Endodermal cell (in vitro differentiated cells): ENCODE measurements around the gene TRERF1. TPM values are rescaled to one million over a fixed set of nuclear protein-coding genes. Genes with fewer than 3 reads are reported as not detected.
"Not testable (repeated sequence)": the region's sequence is repeated elsewhere in the genome, so short reads cannot be mapped to it uniquely, and the experiment has no call there.

Source experiments
- DNase-seq: peaks from one replicate; pipeline ENCODE4 v3.0.0-alpha.2; 2017
- H3K27ac ChIP-seq: 2 replicates; pipeline ENCODE4 v1.5.1; 2013; ENCODE audit warnings: mild to moderate bottlenecking, low read depth, low read length, moderate library complexity
- H3K27me3 ChIP-seq: 2 replicates; pipeline ENCODE4 v1.6.1; 2013; ENCODE audit warnings: mild to moderate bottlenecking, low read length, moderate library complexity; ENCODE audit not compliant: insufficient read depth, control insufficient read depth, poor library complexity, severe bottlenecking
- H3K36me3 ChIP-seq: 2 replicates; pipeline ENCODE4 v1.7.0; 2013; ENCODE audit warnings: mild to moderate bottlenecking, low read length, moderate library complexity; ENCODE audit not compliant: control insufficient read depth, insufficient read depth
- H3K4me1 ChIP-seq: one replicate; pipeline ENCODE4 v1.7.0; 2013; ENCODE audit warnings: low read length; ENCODE audit not compliant: control insufficient read depth, insufficient read depth
- H3K4me3 ChIP-seq: 2 replicates; pipeline ENCODE4 v1.5.1; 2013; ENCODE audit warnings: mild to moderate bottlenecking, low read length, moderate library complexity
- H3K9ac ChIP-seq: 2 replicates; pipeline ENCODE4 v1.6.1; 2013; ENCODE audit warnings: mild to moderate bottlenecking, low read length, moderate library complexity; ENCODE audit not compliant: poor library complexity, severe bottlenecking; ENCODE audit errors: extremely low read depth
- H3K9me3 ChIP-seq: 2 replicates; pipeline ENCODE4 v1.6.1; 2013; ENCODE audit warnings: mild to moderate bottlenecking, low read length, moderate library complexity; ENCODE audit not compliant: control insufficient read depth
- H3K27ac Mint-ChIP-seq: 2 replicates; pipeline ENCODE4 v1.8.0; 2020; ENCODE audit warnings: mixed read lengths
- H3K27me3 Mint-ChIP-seq: 2 replicates; pipeline ENCODE4 v1.8.0; 2021; ENCODE audit warnings: mild to moderate bottlenecking, mixed read lengths; ENCODE audit not compliant: insufficient read depth
- H3K36me3 Mint-ChIP-seq: 2 replicates; pipeline ENCODE4 v1.8.0; 2020; ENCODE audit warnings: low read depth, mixed read lengths
- H3K4me1 Mint-ChIP-seq: 2 replicates; pipeline ENCODE4 v1.8.0; 2020; ENCODE audit warnings: mixed read lengths
- H3K4me3 Mint-ChIP-seq: 2 replicates; pipeline ENCODE4 v1.8.0; 2020; ENCODE audit warnings: mild to moderate bottlenecking, moderate library complexity, mixed read lengths
- H3K9me3 Mint-ChIP-seq: 2 replicates; pipeline ENCODE4 v1.8.0; 2020; ENCODE audit warnings: mild to moderate bottlenecking, mixed read lengths
- CTCF ChIP-seq: fragments of 200-600 bp; sonication (generic); conservative IDR thresholded peaks from 2 replicates; pipeline ENCODE4 v1.5.0; 2021; ENCODE audit warnings: antibody characterized with exemption, mild to moderate bottlenecking
- WGBS, 2 experiments: methylation state at CpG; one replicate each; pipeline versions ENCODE4 v1.1.5 to v1.1.7; 2013; ENCODE audit warnings: missing lambda C conversion rate in 2 of 2, mixed read lengths in 1 of 2; ENCODE audit not compliant: insufficient coverage in 1 of 2, insufficient read length in 1 of 2; 5-methylcytosine and 5-hydroxymethylcytosine counted together
- total RNA-seq, 2 donors: library from RNA; stranded (reverse); fragmentation: NEBNext Ultra II Directional in 1 of 2; extraction: Animal tissue kit (Norgen Biotek cat#: 25700) in 1 of 2; gene quantifications; 2 replicates in 1 of 2; 3 replicates in 1 of 2; pipeline ENCODE4 v1.2.1, GENCODE V29; 2021

Gene TRERF1
- total RNA-seq, 2 donors from 2014 or later = 4.7 to 5.3 TPM

GRCh38 chr6:42212442-42212841, 239.3 kb downstream of the TRERF1 start:
- Mint-ChIP-seq H3K4me3 (no peak overlapping the region), H3K27me3 (no peaks in the 10 kb centered on the region), H3K4me1 (peaks cover 6% of the 10 kb centered on the region), H3K36me3 (peaks cover 43% of the 10 kb centered on the region), H3K27ac (no peak overlapping the region), H3K9me3 (no peaks in the 10 kb centered on the region)
- no peak overlapping the region for H3K9ac ChIP-seq
- WGBS, 2 experiments = 97 to 100% methylated on average over 1 to 3 of the region's 3 CpGs
- no peak overlapping the region for H3K27ac ChIP-seq
- no peak for TF ChIP-seq CTCF
- H3K36me3 ChIP-seq = peaks cover 57% of the 10 kb centered on the region
- no peaks in the 10 kb centered on the region for H3K4me1 ChIP-seq
- H3K4me3 ChIP-seq = no peak overlapping the region
- H3K27me3 ChIP-seq = no peaks in the 10 kb centered on the region
- DNase-seq = no peak
- H3K9me3 ChIP-seq = no peaks in the 10 kb centered on the region

GRCh38 chr6:42211726-42212125, 240.0 kb downstream of the TRERF1 start:
- Mint-ChIP-seq H3K4me3 (no peak overlapping the region), H3K27ac (no peak overlapping the region), H3K9me3 (no peaks in the 10 kb centered on the region), H3K36me3 (peaks cover 45% of the 10 kb centered on the region), H3K27me3 (no peaks in the 10 kb centered on the region), H3K4me1 (peaks cover 5% of the 10 kb centered on the region)
- Histone ChIP-seq H3K9ac (no peak overlapping the region), H3K4me1 (no peaks in the 10 kb centered on the region), H3K27me3 (no peaks in the 10 kb centered on the region), H3K9me3 (no peaks in the 10 kb centered on the region), H3K36me3 (peaks cover 58% of the 10 kb centered on the region), H3K27ac (no peak overlapping the region), H3K4me3 (no peak overlapping the region)
- 97 to 100% methylated on average over 3 to 6 of the region's 6 CpGs for WGBS, 2 experiments
- no peak for DNase-seq
- no peak for TF ChIP-seq CTCF

- no peaks in the 10 kb centered on the region for H3K27me3 ChIP-seq
- Mint-ChIP-seq H3K4me3 (no peak overlapping the region), H3K36me3 (peaks cover 53% of the 10 kb centered on the region), H3K27me3 (no peaks in the 10 kb centered on the region), H3K9me3 (no peaks in the 10 kb centered on the region), H3K27ac (no peak overlapping the region), H3K4me1 (peaks cover 2% of the 10 kb centered on the region)
- no peak overlapping the region for H3K27ac ChIP-seq
- H3K36me3 ChIP-seq = peaks cover 68% of the 10 kb centered on the region
- H3K4me3 ChIP-seq = no peak overlapping the region
- no peak for DNase-seq
- H3K9ac ChIP-seq = no peak overlapping the region
- no peaks in the 10 kb centered on the region for H3K9me3 ChIP-seq
- TF ChIP-seq CTCF = no peak
- WGBS, 2 experiments = no CpG with 5 or more reads among the region's 1 CpG
- H3K4me1 ChIP-seq = no peaks in the 10 kb centered on the region
Observed at GRCh38 chr6:42210551-42210950, 241.2 kb downstream of the TRERF1 start.

- not testable (repeated sequence) for H3K27ac ChIP-seq, H3K4me1 ChIP-seq, H3K4me1 Mint-ChIP-seq, H3K4me3 Mint-ChIP-seq, H3K27ac Mint-ChIP-seq, H3K27me3 ChIP-seq, H3K27me3 Mint-ChIP-seq, H3K9me3 Mint-ChIP-seq, H3K4me3 ChIP-seq, H3K9ac ChIP-seq, H3K9me3 ChIP-seq, DNase-seq
- H3K36me3 ChIP-seq = peaks cover 56% of the 10 kb centered on the region
- WGBS, 2 experiments = 67 to 81% methylated on average over 1 to 2 of the region's 2 CpGs
- H3K36me3 Mint-ChIP-seq = peaks cover 57% of the 10 kb centered on the region
Observed at GRCh38 chr6:42207559-42207958, 244.2 kb downstream of the TRERF1 start.
